Measurements from ENCODE around the gene TJP1. TPM values are rescaled to one million over a fixed set of nuclear protein-coding genes. Genes with fewer than 3 reads are reported as not detected.

Gene TJP1
- total and polyA plus RNA-seq, 9 of the 15 experiments (the other 6 are each of a cell fraction or from before 2014, with no cell fraction given): 9.1 to 39.3 (median 28.0) TPM

- in situ Hi-C loops (cut with MboI) (no loop called here), intact Hi-C loops (cut with micrococcal nuclease) (no loop called here)
- Histone ChIP-seq H3K9ac (ENCODE audit: insufficient read depth in 1 of 2, low read depth in 2 of 2, low read length in 2 of 2) (no peak overlapping the region), H3K27ac (ENCODE audit: extremely low read depth, low read depth, low read length) (no peak overlapping the region), H3K9me3 (replicated peaks; ENCODE audit: control insufficient read depth, insufficient read depth, low read depth, low read length) (no peaks in the 10 kb centered on the region), H3K27me3 (ENCODE audit: control insufficient read depth in 2 of 2, insufficient read depth in 2 of 2, low read length in 2 of 2) (peaks cover 8 to 37% of the 10 kb centered on the region in 2 experiments; a peak in 4 of 5 replicates), H3K4me2 (ENCODE audit: insufficient read depth, low read length) (no peak overlapping the region), H3K9me1 (ENCODE audit: control insufficient read depth, insufficient read depth, low read length) (no peaks in the 10 kb centered on the region), H3K4me3 (no peak overlapping the region), H3K79me2 (ENCODE audit: control insufficient read depth, insufficient read depth, low read length) (no peaks in the 10 kb centered on the region), H4K20me1 (replicated peaks; ENCODE audit: control insufficient read depth, insufficient read depth, low read length) (no peaks in the 10 kb centered on the region), H2AFZ (ENCODE audit: low read depth, low read length) (no peak overlapping the region), H3K36me3 (ENCODE audit: control insufficient read depth, insufficient read depth, low read length) (no peaks in the 10 kb centered on the region), H3K4me1 (replicated peaks in 1 of 2; ENCODE audit: control insufficient read depth in 2 of 2, insufficient read depth in 2 of 2, low read length in 2 of 2) (peaks cover 3 to 13% of the 10 kb centered on the region in 2 experiments; a peak in 1 of 5 replicates)
- 3% methylated on average over 12 of the region's 12 CpGs for WGBS (ENCODE audit: insufficient coverage, low coverage, missing lambda C conversion rate)
- no peak for FAIRE-seq
- POLR2A ChIA-PET: no interaction called here
- CTCF ChIA-PET (ENCODE audit: low intra/inter-chr PET ratio): no interaction called here
- no TSS peak for BruUV-seq (replicated peaks)
- ATAC-seq: no peak
- no peak for DNase-seq (ENCODE audit: extremely low read depth in 1 of 4, low spot score in 3 of 4)
- TF ChIP-seq HNRNPLL (IDR thresholded peaks at IDR 0.05; ENCODE audit: low read depth, low read length, poor library complexity, severe bottlenecking) (no peak), IFI16 (CRISPR knock-in tag; IDR thresholded peaks at IDR 0.05) (no peak), RAD21 (CRISPR knock-in tag; conservative IDR thresholded peaks at IDR 0.05 in 1 of 2, IDR thresholded peaks at IDR 0.05 in 1 of 2) (peak in 1 of 2 experiments; percentile 25; a peak in 2 of 4 replicates), ZNF609 (CRISPR knock-in tag; IDR thresholded peaks at IDR 0.05; ENCODE audit: borderline replicate concordance) (no peak), KLF1 (tag; IDR thresholded peaks at IDR 0.05) (no peak), MTF1 (CRISPR knock-in tag; IDR thresholded peaks at IDR 0.05; ENCODE audit: borderline replicate concordance) (no peak), CHCHD3 (CRISPR knock-in tag; IDR thresholded peaks at IDR 0.05) (no peak), ESRRA (IDR thresholded peaks at IDR 0.05; ENCODE audit: borderline replicate concordance, low read depth) (no peak), USF2 (CRISPR knock-in tag; IDR thresholded peaks at IDR 0.05) (no peak), MEIS2 (IDR thresholded peaks at IDR 0.05; ENCODE audit: partially characterized antibody) (peak; percentile 76), PBX2 (CRISPR knock-in tag; IDR thresholded peaks at IDR 0.05; ENCODE audit: low read depth) (no peak), PBX2 (tag; conservative IDR thresholded peaks at IDR 0.05; ENCODE audit: low read depth) (peak; percentile 71), SPI1 (IDR thresholded peaks at IDR 0.05; ENCODE audit: borderline replicate concordance, low read depth, low read length) (no peak), ZKSCAN1 (IDR thresholded peaks at IDR 0.05; ENCODE audit: low read depth, low read length) (no peak)
Observed at GRCh38 chr15:29680465-29681165, 141.7 kb downstream of the TJP1 start.
